ENCODE measurements around the gene DYDC2.

DNA sequence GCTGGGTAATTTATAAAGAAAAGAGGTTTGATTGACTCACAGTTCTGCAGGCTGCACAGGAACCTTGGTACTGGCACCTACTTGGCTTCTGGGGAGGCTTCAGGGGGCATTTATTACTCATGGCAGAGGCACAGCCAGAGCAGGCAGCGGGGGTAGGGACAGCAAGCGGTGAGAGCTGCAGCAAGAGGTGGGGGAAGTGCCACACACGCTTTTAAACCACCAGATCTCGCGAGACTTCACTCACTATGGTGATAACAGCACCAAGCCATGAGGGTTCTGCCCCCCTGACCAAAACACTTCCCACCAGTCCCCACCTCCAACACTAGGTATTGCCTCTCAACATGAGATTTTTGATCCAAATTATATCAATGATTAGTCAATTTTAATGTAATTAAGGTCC is 43.1 kb upstream of the DYDC2 start:
- TF ChIP-seq POLR2A (IDR thresholded peaks at IDR 0.05; ENCODE audit: low read depth, low read length) (no peak), POU2F2 (IDR thresholded peaks at IDR 0.05; ENCODE audit: low read depth, low read length) (no peak), POLR2AphosphoS5 (IDR thresholded peaks at IDR 0.05; ENCODE audit: low read depth, low read length) (no peak), SPI1 (IDR thresholded peaks at IDR 0.05; ENCODE audit: low read depth, low read length) (no peak)
